Kidney (tissue), 14 donors: ENCODE results near the gene PRLH. TPM values are rescaled to one million over a fixed set of nuclear protein-coding genes. Genes with fewer than 3 reads are reported as not detected.
"Not testable (repeated sequence)": the region's sequence is repeated elsewhere in the genome, so short reads cannot be mapped to it uniquely, and the experiment has no call there.

ENCODE experiments used
- DNase-seq, 5 donors: peaks; one replicate each; pipeline ENCODE4 v3.0.0-alpha.2; 2013 to 2020
- FAIRE-seq: peaks from 2 replicates; lab custom pipeline; 2012; peaks lifted over from hg19 to GRCh38; lab: Jason Lieb, UNC
- H3K27ac ChIP-seq, 2 donors: one replicate each; pipeline ENCODE4 v1.7.0; 2013; ENCODE audit warnings: low read depth in 2 of 2, low read length in 2 of 2, inconsistent platforms in 1 of 2
- H3K27me3 ChIP-seq: one replicate; pipeline ENCODE4 v1.7.1; 2013; ENCODE audit warnings: low read length, inconsistent platforms; ENCODE audit not compliant: control insufficient read depth, insufficient read depth
- H3K36me3 ChIP-seq, 3 donors: one replicate each; pipeline versions ENCODE4 v1.7.0 to v1.7.1; 2013; ENCODE audit warnings: low read length in 3 of 3, control low read depth in 1 of 3, inconsistent platforms in 1 of 3; ENCODE audit not compliant: insufficient read depth in 3 of 3, control insufficient read depth in 2 of 3
- H3K4me1 ChIP-seq, 3 donors: one replicate each; pipeline versions ENCODE4 v1.7.0 to v1.7.1; 2013; ENCODE audit warnings: low read length in 3 of 3, inconsistent platforms in 1 of 3, low read depth in 1 of 3; ENCODE audit not compliant: control insufficient read depth in 2 of 3, insufficient read depth in 2 of 3
- H3K4me3 ChIP-seq, 3 donors: one replicate each; pipeline versions ENCODE4 v1.7.0 to v1.8.1; 2013; ENCODE audit warnings: low read length in 3 of 3, control low read depth in 1 of 3, inconsistent platforms in 1 of 3
- H3K9ac ChIP-seq, 3 donors: one replicate each; pipeline versions ENCODE4 v1.7.0 to v1.7.1; 2013; ENCODE audit warnings: low read length in 3 of 3, control low read depth in 1 of 3, inconsistent platforms in 1 of 3
- H3K9me3 ChIP-seq, 3 donors: one replicate each; pipeline versions ENCODE4 v1.7.0 to v1.7.1; 2013; ENCODE audit warnings: low read length in 3 of 3, control low read depth in 1 of 3, inconsistent platforms in 1 of 3; ENCODE audit not compliant: control insufficient read depth in 2 of 3, insufficient read depth in 1 of 3
- intact Hi-C: fragments of 100-400 bp; cut with DNase I; formaldehyde crosslinking; loops from one replicate; pipeline ENCODE4 v1.11.1; 2022
- polyA plus RNA-seq: library from polyadenylated mRNA; stranded (reverse); fragments of 350-450 nt; fragmentation: Illumina TruSeq; extraction: RNeasy Lipid Tissue Mini Kit (QIAGEN cat#74804); gene quantifications from one replicate; pipeline ENCODE4 v1.2.3, GENCODE V29; 2014; ENCODE audit warnings: low read depth, low replicate concordance; ENCODE audit not compliant: insufficient read depth
- total RNA-seq: library from RNA; stranded (reverse); fragmentation: NEBNext Ultra II Directional; extraction: Animal tissue kit (Norgen Biotek cat#: 25700); gene quantifications from one replicate; pipeline ENCODE4 v1.2.1, GENCODE V29; 2021
- TF ChIP-seq, protein P1 (sequence below): IDR thresholded peaks from 3 replicates; pipeline ENCODE4 v1.5.1; 2012; ENCODE audit warnings: mild to moderate bottlenecking, moderate library complexity, borderline replicate concordance; ENCODE audit not compliant: insufficient read depth; ENCODE audit errors: extremely low read depth
- donor health status: control.
- donor health status: control.
- donor health status: control.
- donor health status: control.
- donor health status: control.
- donor health status: DM: yes; HTN: yes; CAD: no.
- donor health status: Normal renal cell carcinoma (clear cell type).

Gene PRLH
- total and polyA plus RNA-seq, 2 donors from 2014 or later: not detected

DNA sequence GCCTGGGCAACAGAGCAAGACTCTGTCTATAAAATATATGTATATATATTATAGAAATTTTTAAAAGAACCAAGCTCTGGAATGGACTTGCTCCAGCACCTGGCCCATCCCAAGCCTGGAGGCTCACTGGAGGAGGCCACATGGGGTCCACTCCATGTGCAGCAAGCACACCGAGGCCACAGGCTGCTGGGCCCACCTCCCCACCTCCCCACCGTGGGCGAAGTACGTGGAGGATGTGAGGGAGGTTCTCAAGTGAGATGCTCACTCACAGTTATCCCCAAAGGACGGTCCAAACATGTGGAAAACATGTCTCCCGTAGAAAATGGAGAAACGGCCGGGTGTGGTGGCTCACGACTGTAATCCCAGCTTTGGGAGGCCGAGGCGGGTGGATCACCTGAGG, 38.0 kb downstream of the PRLH start:
- H3K36me3 ChIP-seq: no peaks in the 10 kb centered on the region
- intact Hi-C loops: no loop called here
- no peaks in the 10 kb centered on the region for H3K9me3 ChIP-seq
- no peaks in the 10 kb centered on the region for H3K27me3 ChIP-seq
- TF ChIP-seq, protein P1, sequence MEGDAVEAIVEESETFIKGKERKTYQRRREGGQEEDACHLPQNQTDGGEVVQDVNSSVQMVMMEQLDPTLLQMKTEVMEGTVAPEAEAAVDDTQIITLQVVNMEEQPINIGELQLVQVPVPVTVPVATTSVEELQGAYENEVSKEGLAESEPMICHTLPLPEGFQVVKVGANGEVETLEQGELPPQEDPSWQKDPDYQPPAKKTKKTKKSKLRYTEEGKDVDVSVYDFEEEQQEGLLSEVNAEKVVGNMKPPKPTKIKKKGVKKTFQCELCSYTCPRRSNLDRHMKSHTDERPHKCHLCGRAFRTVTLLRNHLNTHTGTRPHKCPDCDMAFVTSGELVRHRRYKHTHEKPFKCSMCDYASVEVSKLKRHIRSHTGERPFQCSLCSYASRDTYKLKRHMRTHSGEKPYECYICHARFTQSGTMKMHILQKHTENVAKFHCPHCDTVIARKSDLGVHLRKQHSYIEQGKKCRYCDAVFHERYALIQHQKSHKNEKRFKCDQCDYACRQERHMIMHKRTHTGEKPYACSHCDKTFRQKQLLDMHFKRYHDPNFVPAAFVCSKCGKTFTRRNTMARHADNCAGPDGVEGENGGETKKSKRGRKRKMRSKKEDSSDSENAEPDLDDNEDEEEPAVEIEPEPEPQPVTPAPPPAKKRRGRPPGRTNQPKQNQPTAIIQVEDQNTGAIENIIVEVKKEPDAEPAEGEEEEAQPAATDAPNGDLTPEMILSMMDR: no peak
- H3K9ac ChIP-seq: no peak overlapping the region
- FAIRE-seq: no peak
- H3K4me3 ChIP-seq: no peak overlapping the region
- DNase-seq: peak in 1 of 5 donors; percentile 74
- no peak overlapping the region for H3K27ac ChIP-seq
- H3K4me1 ChIP-seq: peaks cover 0 to 6% (median 6%) of the 10 kb centered on the region in 3 donors

- FAIRE-seq (no peak), DNase-seq (no peak)
- TF ChIP-seq, protein P1: peak; percentile 12
- Histone ChIP-seq H3K27ac (no peak overlapping the region), H3K9ac (no peak overlapping the region), H3K36me3 (no peaks in the 10 kb centered on the region), H3K4me1 (peaks cover 0 to 6% (median 6%) of the 10 kb centered on the region in 3 donors), H3K27me3 (no peaks in the 10 kb centered on the region), H3K4me3 (no peak overlapping the region), H3K9me3 (no peaks in the 10 kb centered on the region)
- intact Hi-C loops: no loop called here
Measured at GRCh38 chr2:237604960-237605359, 38.6 kb downstream of the PRLH start.

DNA sequence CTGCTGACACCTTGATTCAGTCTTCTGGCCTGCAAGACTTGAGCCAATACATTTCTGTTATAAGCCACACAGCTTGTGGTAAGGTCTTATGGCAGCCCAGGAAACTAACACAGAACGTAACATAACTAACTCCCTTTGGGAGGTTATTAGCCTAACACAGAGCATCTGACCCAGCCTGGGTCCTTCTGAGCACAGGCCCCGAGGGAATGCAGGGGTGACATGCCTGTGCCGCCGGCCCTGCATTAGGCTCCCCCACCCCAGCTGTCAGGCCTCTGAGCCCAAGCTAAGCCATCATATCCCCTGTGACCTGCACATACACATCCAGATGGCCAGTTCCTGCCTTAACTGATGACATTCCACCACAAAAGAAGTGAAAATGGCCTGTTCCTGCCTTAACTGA, 40.1 kb downstream of the PRLH start:
- H3K4me3 ChIP-seq, H3K27me3 ChIP-seq, intact Hi-C loops, H3K9ac ChIP-seq, H3K4me1 ChIP-seq, FAIRE-seq, H3K9me3 ChIP-seq, H3K36me3 ChIP-seq, H3K27ac ChIP-seq, DNase-seq: not testable (repeated sequence)

DNA sequence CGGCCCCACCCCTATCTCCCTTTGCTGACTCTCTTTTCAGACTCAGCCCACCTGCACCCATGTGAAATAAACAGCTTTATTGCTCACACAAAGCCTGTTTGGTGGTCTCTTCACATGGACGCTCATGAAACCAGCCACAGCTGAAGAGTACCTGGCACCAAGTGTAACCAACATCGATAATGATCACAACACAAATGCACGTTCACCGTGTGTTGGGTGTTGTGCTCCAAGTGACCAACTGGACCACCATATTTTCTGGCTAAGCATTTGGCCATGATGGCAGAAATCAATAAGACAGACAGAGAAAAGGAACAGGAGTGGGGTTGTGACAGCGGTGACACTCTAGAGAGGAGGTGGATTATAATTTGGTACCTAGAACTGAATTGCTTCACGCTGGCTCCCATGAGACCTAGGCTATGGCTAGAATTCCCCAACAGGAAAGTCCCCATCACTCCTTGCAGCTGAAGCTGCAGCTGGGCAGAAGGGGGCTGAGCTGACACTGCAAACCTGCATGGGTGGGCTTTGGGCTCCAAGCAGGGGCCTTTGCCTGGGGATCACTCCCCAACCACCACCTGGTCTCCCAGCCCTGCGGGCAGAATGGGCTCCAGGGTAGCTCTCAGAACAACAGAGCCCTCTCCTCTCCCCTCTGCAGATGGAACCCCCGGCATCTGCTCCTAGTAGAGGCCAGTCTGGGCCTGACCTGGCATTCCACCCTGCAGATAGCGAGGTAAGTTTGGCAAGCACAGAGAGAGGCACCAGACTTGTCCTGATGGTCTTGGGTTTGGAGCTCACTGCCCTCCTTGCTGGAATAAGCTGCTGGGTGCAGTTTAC, 46.4 kb downstream of the PRLH start:
- Histone ChIP-seq H3K4me3 (no peak overlapping the region), H3K27ac (no peak overlapping the region), H3K27me3 (no peaks in the 10 kb centered on the region), H3K36me3 (no peaks in the 10 kb centered on the region), H3K9me3 (no peaks in the 10 kb centered on the region), H3K4me1 (peaks cover 2 to 29% (median 25%) of the 10 kb centered on the region in 3 donors), H3K9ac (no peak overlapping the region)
- TF ChIP-seq, protein P1: no peak
- intact Hi-C loops: no loop called here
- no peak for FAIRE-seq
- DNase-seq: no peak
